Smooth muscle cell (in vitro differentiated cells): ENCODE data around the gene MAP4. TPM values are rescaled to one million over a fixed set of nuclear protein-coding genes. Genes with fewer than 3 reads are reported as not detected.

Experiments used
- DNase-seq: peaks from one replicate; lab custom pipeline; 2025; ENCODE audit not compliant: unreplicated experiment; lab: John Stamatoyannopoulos, UW
- H2AFZ ChIP-seq: fragments of 200-600 bp; sonication (generic); 2 replicates; pipeline ENCODE4 v1.6.0; 2016; ENCODE audit warnings: antibody characterized with exemption, low read depth, mild to moderate bottlenecking
- H3F3A ChIP-seq: fragments of 200-600 bp; sonication (generic); 2 replicates; pipeline ENCODE4 v1.6.0; 2017; ENCODE audit warnings: antibody characterized with exemption, low read depth
- H3K27ac ChIP-seq: fragments of 200-600 bp; sonication (generic); 2 replicates; pipeline ENCODE4 v1.5.1; 2016; ENCODE audit warnings: low read depth, mild to moderate bottlenecking
- H3K27me3 ChIP-seq: fragments of 200-600 bp; sonication (generic); 2 replicates; pipeline ENCODE4 v1.6.1; 2016; ENCODE audit warnings: low read depth, mild to moderate bottlenecking
- H3K36me3 ChIP-seq: fragments of 200-600 bp; sonication (generic); 2 replicates; pipeline ENCODE4 v1.5.1; 2016; ENCODE audit warnings: low read depth
- H3K4me1 ChIP-seq: fragments of 200-600 bp; sonication (generic); 2 replicates; pipeline ENCODE4 v1.5.1; 2016; ENCODE audit warnings: low read depth
- H3K4me2 ChIP-seq: fragments of 200-600 bp; sonication (generic); 2 replicates; pipeline ENCODE4 v1.6.0; 2016; ENCODE audit warnings: mild to moderate bottlenecking
- H3K4me3 ChIP-seq: fragments of 200-600 bp; sonication (generic); 2 replicates; pipeline ENCODE4 v1.5.1; 2016; ENCODE audit warnings: mild to moderate bottlenecking
- H3K79me2 ChIP-seq: fragments of 200-600 bp; sonication (generic); 2 replicates; pipeline ENCODE4 v1.6.0; 2016; ENCODE audit warnings: low read depth, mild to moderate bottlenecking
- H3K9ac ChIP-seq: fragments of 200-600 bp; sonication (generic); 2 replicates; pipeline ENCODE4 v1.6.0; 2016; ENCODE audit warnings: low read depth
- H3K9me3 ChIP-seq: fragments of 200-600 bp; sonication (generic); replicated peaks from 2 replicates; pipeline ENCODE4 v1.5.1; 2016; ENCODE audit warnings: low read depth
- H4K20me1 ChIP-seq: fragments of 200-600 bp; sonication (generic); 2 replicates; pipeline ENCODE4 v1.6.0; 2016; ENCODE audit warnings: low read depth
- CTCF ChIP-seq: fragments of 200-600 bp; sonication (generic); IDR thresholded peaks from 2 replicates; pipeline ENCODE4 v1.5.1; 2017; ENCODE audit warnings: borderline replicate concordance, mild to moderate bottlenecking, antibody characterized with exemption; ENCODE audit not compliant: insufficient read depth, poor library complexity, severe bottlenecking
- WGBS: methylation state at CpG from one replicate; pipeline ENCODE4 v1.1.7; 2016; ENCODE audit warnings: low lambda C conversion rate; 5-methylcytosine and 5-hydroxymethylcytosine counted together
- polyA plus RNA-seq: library from polyadenylated mRNA; unstranded; fragments of >200 nt; fragmentation: Nextera tagmentation; extraction: Ambion mirVana; gene quantifications from 2 replicates; pipeline ENCODE4 v1.2.1, GENCODE V29; 2016
- total RNA-seq: library from RNA; depleted of rRNA; stranded (reverse); fragments of >200 nt; gene quantifications from 2 replicates; pipeline ENCODE4 v1.2.3, GENCODE V29; 2014

MAP4 gene
- total and polyA plus RNA-seq, 2 experiments from 2014 or later: 114 to 166 TPM

- Histone ChIP-seq H2AFZ (no peak overlapping the region), H3K4me1 (no peaks in the 10 kb centered on the region), H3K9ac (no peak overlapping the region), H4K20me1 (peaks cover 34% of the 10 kb centered on the region), H3K4me2 (no peak overlapping the region), H3K4me3 (no peak overlapping the region), H3F3A (peaks cover 30% of the 10 kb centered on the region), H3K9me3 (no peaks in the 10 kb centered on the region), H3K27ac (no peak overlapping the region), H3K27me3 (no peaks in the 10 kb centered on the region), H3K79me2 (no peaks in the 10 kb centered on the region), H3K36me3 (no peaks in the 10 kb centered on the region)
- DNase-seq: no peak
- WGBS: 97% methylated on average over 19 of the region's 23 CpGs
- TF ChIP-seq CTCF: no peak
These were observed 168.3 kb downstream of the MAP4 start for GRCh38 chr3:47847801-47848518.

GRCh38 chr3:47847260-47847659 lies 169.0 kb downstream of the MAP4 start:
- Histone ChIP-seq H4K20me1 (peaks cover 39% of the 10 kb centered on the region), H3K27me3 (no peaks in the 10 kb centered on the region), H3K9me3 (no peaks in the 10 kb centered on the region), H3K9ac (no peak overlapping the region), H3K79me2 (no peaks in the 10 kb centered on the region), H3K4me1 (no peaks in the 10 kb centered on the region), H2AFZ (no peak overlapping the region), H3K36me3 (no peaks in the 10 kb centered on the region), H3K4me2 (no peak overlapping the region), H3K4me3 (no peak overlapping the region), H3K27ac (no peak overlapping the region), H3F3A (peaks cover 29% of the 10 kb centered on the region)
- no peak for DNase-seq
- TF ChIP-seq CTCF: no peak
- over 99% methylated on average over 11 of the region's 11 CpGs for WGBS

- Histone ChIP-seq H3K9ac (no peak overlapping the region), H3K27me3 (no peaks in the 10 kb centered on the region), H3K4me3 (no peak overlapping the region), H3F3A (peaks cover 25% of the 10 kb centered on the region), H3K36me3 (no peaks in the 10 kb centered on the region), H4K20me1 (peaks cover 39% of the 10 kb centered on the region), H3K9me3 (no peaks in the 10 kb centered on the region), H3K79me2 (no peaks in the 10 kb centered on the region), H3K4me1 (no peaks in the 10 kb centered on the region), H3K27ac (no peak overlapping the region), H3K4me2 (no peak overlapping the region), H2AFZ (no peak overlapping the region)
- 98% methylated on average over 10 of the region's 10 CpGs for WGBS
- TF ChIP-seq CTCF: no peak
- DNase-seq: no peak
These were observed 169.4 kb downstream of the MAP4 start for GRCh38 chr3:47846880-47847248.
